Stomach (tissue), 4 donors: ENCODE results near the gene IRF2BP2.

Experiments
- CTCF ChIP-seq, 7 experiments: fragments of 450-650 bp in 4 of 7; fragments of 200-600 bp in 3 of 7; sonication (generic) in 3 of 7; IDR thresholded peaks; one replicate each; pipeline ENCODE4 v1.5.1; 2016 to 2019; ENCODE audit warnings: antibody characterized with exemption in 7 of 7, control low read depth in 2 of 7, mild to moderate bottlenecking in 1 of 7
- EP300 ChIP-seq: sonication (generic); formaldehyde crosslinking; IDR thresholded peaks from one replicate; pipeline ENCODE4 v1.6.1; 2017; ENCODE audit warnings: antibody characterized with exemption
- POLR2A ChIP-seq, 4 donors: fragments of 450-650 bp; IDR thresholded peaks; one replicate each; pipeline ENCODE4 v1.6.1; 2016; ENCODE audit warnings: antibody characterized with exemption in 4 of 4, control low read depth in 2 of 4, mild to moderate bottlenecking in 1 of 4, moderate library complexity in 1 of 4
- POLR2AphosphoS5 ChIP-seq, 3 donors: sonication (generic); formaldehyde crosslinking; IDR thresholded peaks; one replicate each; pipeline ENCODE4 v1.6.1; 2016; ENCODE audit warnings: antibody characterized with exemption in 3 of 3

DNA sequence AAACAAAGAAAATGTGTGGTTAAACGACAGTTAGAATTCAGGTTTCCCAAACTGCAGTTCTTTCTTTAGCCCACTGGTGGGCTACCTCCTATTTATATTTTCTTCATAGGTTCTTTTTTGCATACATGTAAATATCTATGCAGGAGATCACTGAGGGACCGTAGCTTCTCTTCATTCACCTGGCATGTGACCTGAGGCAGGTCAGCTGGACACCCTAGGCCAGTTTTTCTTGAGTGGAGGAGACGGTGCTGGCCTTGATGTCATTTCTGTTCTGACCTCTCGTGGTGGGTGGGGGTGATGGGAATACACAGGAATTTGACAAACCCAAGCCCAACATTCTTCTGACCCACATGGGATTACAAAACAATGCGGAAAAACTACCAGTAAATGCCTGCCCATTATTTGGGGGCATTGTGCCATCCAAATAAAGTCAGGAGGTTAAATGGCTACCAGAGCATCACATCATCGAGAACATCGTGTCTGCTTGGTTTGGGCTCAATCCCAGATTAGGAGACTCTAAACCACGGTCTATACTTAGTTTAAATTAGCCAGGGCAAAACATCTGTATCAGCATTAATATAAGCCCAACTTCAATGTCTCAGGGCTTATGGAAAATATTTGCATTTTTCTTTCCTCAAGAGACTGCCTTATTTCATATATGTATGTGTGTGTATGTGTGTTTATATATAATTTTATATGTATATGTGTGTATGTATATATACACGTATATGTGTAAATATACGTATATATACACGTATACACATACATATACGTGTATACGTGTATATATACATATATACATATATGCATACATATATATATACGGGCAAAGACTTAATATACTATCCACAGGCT, 7.4 kb upstream of the IRF2BP2 start:
- no peak for TF ChIP-seq CTCF (IDR thresholded peaks at IDR 0.05)
- TF ChIP-seq POLR2A (IDR thresholded peaks at IDR 0.05): no peak
- TF ChIP-seq POLR2AphosphoS5 (IDR thresholded peaks at IDR 0.05): no peak
- no peak for TF ChIP-seq EP300
